ENCODE data around the gene TSR1.

- TF ChIP-seq CTCF (IDR thresholded peaks at IDR 0.05) (no peak), POLR2A (IDR thresholded peaks at IDR 0.05) (no peak)
Observed at GRCh38 chr17:2336852-2337543, 741 bp upstream of the TSR1 start, which contains the start of gene SGSM2.

Data from lower leg skin (tissue), 3 donors.